Lower leg skin (tissue), 3 donors: ENCODE measurements around the gene AVP.

ENCODE experiments used
- POLR2A ChIP-seq, 2 donors: fragments of 450-650 bp; IDR thresholded peaks; one replicate each; pipeline ENCODE4 v1.6.1; 2016 to 2017; ENCODE audit warnings: antibody characterized with exemption in 2 of 2, mild to moderate bottlenecking in 1 of 2, moderate library complexity in 1 of 2
- TF ChIP-seq, protein P1 (sequence below), 3 donors: fragments of 450-650 bp; IDR thresholded peaks; one replicate each; pipeline ENCODE4 v1.5.1; 2016; ENCODE audit warnings: antibody characterized with exemption in 3 of 3, mild to moderate bottlenecking in 3 of 3, moderate library complexity in 2 of 3

DNA sequence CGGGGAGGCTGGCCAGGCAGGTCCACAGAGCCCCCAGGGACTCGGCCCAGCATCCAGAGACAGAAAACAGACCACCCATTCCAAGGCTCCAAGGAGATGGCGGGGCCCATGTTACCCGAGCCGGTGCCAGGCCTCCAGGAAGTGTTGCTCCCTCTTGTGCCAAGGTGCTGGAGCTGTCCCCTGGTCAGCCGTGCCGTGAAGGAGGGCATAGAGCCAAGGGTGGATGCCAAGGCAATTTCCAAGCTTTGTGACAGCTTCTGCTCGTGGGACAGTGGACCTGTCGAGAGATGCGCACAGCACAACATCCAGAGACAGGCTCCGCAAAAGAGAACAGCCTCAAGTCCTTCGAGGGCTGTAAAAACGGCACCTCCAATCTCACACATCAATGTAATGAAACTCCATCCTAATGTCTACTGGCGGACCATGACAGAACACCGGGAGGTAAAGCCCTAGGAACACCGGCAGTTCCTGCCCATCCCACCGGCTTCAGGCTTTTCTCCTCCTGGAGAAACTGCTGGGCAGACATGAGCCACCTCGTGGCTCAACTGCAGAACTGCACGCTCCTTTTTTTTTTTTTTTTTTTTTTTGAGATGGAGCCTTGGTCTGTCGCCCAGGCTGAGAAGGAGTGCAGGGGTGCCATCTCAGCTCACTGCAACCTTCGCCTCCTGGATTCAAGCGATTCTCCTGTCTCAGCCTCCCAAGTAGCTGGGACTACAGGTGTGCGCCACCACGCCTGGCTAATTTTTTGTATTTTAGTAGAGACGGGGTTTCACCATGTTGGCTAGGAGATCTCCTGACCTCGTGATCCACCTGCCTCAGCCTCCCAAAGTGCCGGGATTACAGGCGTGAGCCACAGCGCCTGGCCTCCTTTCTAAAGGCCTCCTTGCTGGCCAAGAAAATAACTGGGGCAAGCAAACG lies 30.9 kb upstream of the AVP start:
- TF ChIP-seq, protein P1, sequence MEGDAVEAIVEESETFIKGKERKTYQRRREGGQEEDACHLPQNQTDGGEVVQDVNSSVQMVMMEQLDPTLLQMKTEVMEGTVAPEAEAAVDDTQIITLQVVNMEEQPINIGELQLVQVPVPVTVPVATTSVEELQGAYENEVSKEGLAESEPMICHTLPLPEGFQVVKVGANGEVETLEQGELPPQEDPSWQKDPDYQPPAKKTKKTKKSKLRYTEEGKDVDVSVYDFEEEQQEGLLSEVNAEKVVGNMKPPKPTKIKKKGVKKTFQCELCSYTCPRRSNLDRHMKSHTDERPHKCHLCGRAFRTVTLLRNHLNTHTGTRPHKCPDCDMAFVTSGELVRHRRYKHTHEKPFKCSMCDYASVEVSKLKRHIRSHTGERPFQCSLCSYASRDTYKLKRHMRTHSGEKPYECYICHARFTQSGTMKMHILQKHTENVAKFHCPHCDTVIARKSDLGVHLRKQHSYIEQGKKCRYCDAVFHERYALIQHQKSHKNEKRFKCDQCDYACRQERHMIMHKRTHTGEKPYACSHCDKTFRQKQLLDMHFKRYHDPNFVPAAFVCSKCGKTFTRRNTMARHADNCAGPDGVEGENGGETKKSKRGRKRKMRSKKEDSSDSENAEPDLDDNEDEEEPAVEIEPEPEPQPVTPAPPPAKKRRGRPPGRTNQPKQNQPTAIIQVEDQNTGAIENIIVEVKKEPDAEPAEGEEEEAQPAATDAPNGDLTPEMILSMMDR (IDR thresholded peaks at IDR 0.05), result peak in 1 of 3 donors; percentile 6
- no peak for TF ChIP-seq POLR2A (IDR thresholded peaks at IDR 0.05)
